ENCODE data around the gene MRI1. TPM values are rescaled to one million over a fixed set of nuclear protein-coding genes. Genes with fewer than 3 reads are reported as not detected.
A peak's percentile ranks its signal among the peaks of the same experiment; 100 is the strongest.

The MRI1 gene
- 51.3 and 54.9 TPM in 2 replicates for total RNA-seq (2014; rRNA removed; shearing (Covaris generic))

- DNase-seq, result peak; percentile 93
- Histone ChIP-seq H3K36me3 (replicated peaks; ENCODE audit: control insufficient read depth, insufficient read depth, low read length) (peaks cover 7% of the 10 kb centered on the region), H3K4me3 (ENCODE audit: insufficient read depth, low read depth, low read length) (peak within 1 kb of the TSS; percentile 73), H3K27me3 (ENCODE audit: control insufficient read depth, insufficient read depth, low read length) (no peaks in the 10 kb centered on the region)
Observed at GRCh38 chr19:13764101-13764807, at the start of gene MRI1. Gene MRI1 (plus strand): TSS chr19:13764522. CDS start chr19:13764589, 67 bp downstream.

GRCh38 chr19:13717194-13717643 is 47.1 kb upstream of the MRI1 start:
- H3K4me3 ChIP-seq (ENCODE audit: insufficient read depth, low read depth, low read length), result no peak overlapping the region
- no peak for DNase-seq
- H3K36me3 ChIP-seq (replicated peaks; ENCODE audit: control insufficient read depth, insufficient read depth, low read length), result no peaks in the 10 kb centered on the region
- no peaks in the 10 kb centered on the region for H3K27me3 ChIP-seq (ENCODE audit: control insufficient read depth, insufficient read depth, low read length)

GRCh38 chr19:13718733-13719132 is 45.6 kb upstream of the MRI1 start:
- no peaks in the 10 kb centered on the region for H3K36me3 ChIP-seq (replicated peaks; ENCODE audit: control insufficient read depth, insufficient read depth, low read length)
- no peaks in the 10 kb centered on the region for H3K27me3 ChIP-seq (ENCODE audit: control insufficient read depth, insufficient read depth, low read length)
- peak; percentile 67 for DNase-seq
- no peak overlapping the region for H3K4me3 ChIP-seq (ENCODE audit: insufficient read depth, low read depth, low read length)

GRCh38 chr19:13722146-13722545 is 42.2 kb upstream of the MRI1 start:
- Histone ChIP-seq H3K4me3 (ENCODE audit: insufficient read depth, low read depth, low read length) (no peak overlapping the region), H3K36me3 (replicated peaks; ENCODE audit: control insufficient read depth, insufficient read depth, low read length) (no peaks in the 10 kb centered on the region), H3K27me3 (ENCODE audit: control insufficient read depth, insufficient read depth, low read length) (no peaks in the 10 kb centered on the region)
- no peak for DNase-seq

- Histone ChIP-seq H3K36me3 (replicated peaks; ENCODE audit: control insufficient read depth, insufficient read depth, low read length) (no peaks in the 10 kb centered on the region), H3K27me3 (ENCODE audit: control insufficient read depth, insufficient read depth, low read length) (no peaks in the 10 kb centered on the region), H3K4me3 (ENCODE audit: insufficient read depth, low read depth, low read length) (no peak overlapping the region)
- no peak for DNase-seq
Observed at GRCh38 chr19:13723206-13723605, 41.1 kb upstream of the MRI1 start.

GRCh38 chr19:13726323-13726722 is 38.0 kb upstream of the MRI1 start:
- no peaks in the 10 kb centered on the region for H3K36me3 ChIP-seq (replicated peaks; ENCODE audit: control insufficient read depth, insufficient read depth, low read length)
- DNase-seq, result no peak
- H3K4me3 ChIP-seq (ENCODE audit: insufficient read depth, low read depth, low read length), result no peak overlapping the region

GRCh38 chr19:13727798-13728197 is 36.5 kb upstream of the MRI1 start:
- no peaks in the 10 kb centered on the region for H3K27me3 ChIP-seq (ENCODE audit: control insufficient read depth, insufficient read depth, low read length)
- H3K4me3 ChIP-seq (ENCODE audit: insufficient read depth, low read depth, low read length), result no peak overlapping the region
- DNase-seq, result no peak
- no peaks in the 10 kb centered on the region for H3K36me3 ChIP-seq (replicated peaks; ENCODE audit: control insufficient read depth, insufficient read depth, low read length)

More at GRCh38 chr19:13726323-13726722, 38.0 kb upstream of the MRI1 start:
- no peaks in the 10 kb centered on the region for H3K27me3 ChIP-seq (ENCODE audit: control insufficient read depth, insufficient read depth, low read length)

GRCh38 chr19:13729859-13730258 is 34.5 kb upstream of the MRI1 start:
- no peaks in the 10 kb centered on the region for H3K27me3 ChIP-seq (ENCODE audit: control insufficient read depth, insufficient read depth, low read length)
- DNase-seq, result no peak
- H3K4me3 ChIP-seq (ENCODE audit: insufficient read depth, low read depth, low read length), result no peak overlapping the region
- H3K36me3 ChIP-seq (replicated peaks; ENCODE audit: control insufficient read depth, insufficient read depth, low read length), result no peaks in the 10 kb centered on the region

GRCh38 chr19:13731147-13731964 is 33.0 kb upstream of the MRI1 start:
- peak; percentile 98 for DNase-seq
- Histone ChIP-seq H3K27me3 (ENCODE audit: control insufficient read depth, insufficient read depth, low read length) (no peaks in the 10 kb centered on the region), H3K36me3 (replicated peaks; ENCODE audit: control insufficient read depth, insufficient read depth, low read length) (no peaks in the 10 kb centered on the region), H3K4me3 (ENCODE audit: insufficient read depth, low read depth, low read length) (peak overlapping the region; percentile 72)

- Histone ChIP-seq H3K4me3 (ENCODE audit: insufficient read depth, low read depth, low read length) (no peak overlapping the region), H3K36me3 (replicated peaks; ENCODE audit: control insufficient read depth, insufficient read depth, low read length) (no peaks in the 10 kb centered on the region), H3K27me3 (ENCODE audit: control insufficient read depth, insufficient read depth, low read length) (no peaks in the 10 kb centered on the region)
- no peak for DNase-seq
Observed at GRCh38 chr19:13732337-13732736, 32.0 kb upstream of the MRI1 start.

GRCh38 chr19:13734751-13735150 is 29.6 kb upstream of the MRI1 start:
- Histone ChIP-seq H3K4me3 (ENCODE audit: insufficient read depth, low read depth, low read length) (no peak overlapping the region), H3K27me3 (ENCODE audit: control insufficient read depth, insufficient read depth, low read length) (no peaks in the 10 kb centered on the region), H3K36me3 (replicated peaks; ENCODE audit: control insufficient read depth, insufficient read depth, low read length) (no peaks in the 10 kb centered on the region)
- DNase-seq, result no peak

GRCh38 chr19:13738073-13738472 is 26.2 kb upstream of the MRI1 start:
- Histone ChIP-seq H3K27me3 (ENCODE audit: control insufficient read depth, insufficient read depth, low read length) (no peaks in the 10 kb centered on the region), H3K36me3 (replicated peaks; ENCODE audit: control insufficient read depth, insufficient read depth, low read length) (no peaks in the 10 kb centered on the region), H3K4me3 (ENCODE audit: insufficient read depth, low read depth, low read length) (no peak overlapping the region)
- DNase-seq, result no peak

GRCh38 chr19:13741893-13742292 is 22.4 kb upstream of the MRI1 start:
- no peak overlapping the region for H3K4me3 ChIP-seq (ENCODE audit: insufficient read depth, low read depth, low read length)
- no peaks in the 10 kb centered on the region for H3K27me3 ChIP-seq (ENCODE audit: control insufficient read depth, insufficient read depth, low read length)
- DNase-seq, result no peak
- no peaks in the 10 kb centered on the region for H3K36me3 ChIP-seq (replicated peaks; ENCODE audit: control insufficient read depth, insufficient read depth, low read length)

- Histone ChIP-seq H3K36me3 (replicated peaks; ENCODE audit: control insufficient read depth, insufficient read depth, low read length) (no peaks in the 10 kb centered on the region), H3K27me3 (ENCODE audit: control insufficient read depth, insufficient read depth, low read length) (no peaks in the 10 kb centered on the region), H3K4me3 (ENCODE audit: insufficient read depth, low read depth, low read length) (no peak overlapping the region)
- no peak for DNase-seq
Observed at GRCh38 chr19:13742756-13743155, 21.6 kb upstream of the MRI1 start.

- no peak for DNase-seq
- H3K27me3 ChIP-seq (ENCODE audit: control insufficient read depth, insufficient read depth, low read length), result no peaks in the 10 kb centered on the region
- H3K36me3 ChIP-seq (replicated peaks; ENCODE audit: control insufficient read depth, insufficient read depth, low read length), result no peaks in the 10 kb centered on the region
- no peak overlapping the region for H3K4me3 ChIP-seq (ENCODE audit: insufficient read depth, low read depth, low read length)
Observed at GRCh38 chr19:13744174-13744573, 20.1 kb upstream of the MRI1 start.
